Mononuclear cell (primary cell): ENCODE data around the gene PMPCB. TPM values are rescaled to one million over a fixed set of nuclear protein-coding genes. Genes with fewer than 3 reads are reported as not detected.
A peak's percentile ranks its signal among the peaks of the same experiment; 100 is the strongest.

ENCODE experiments used
- H3K27me3 ChIP-seq: 2 replicates; pipeline ENCODE4 v1.6.0; 2011; ENCODE audit warnings: low read length, control low read depth; ENCODE audit not compliant: insufficient read depth
- H3K4me1 ChIP-seq: 2 replicates; pipeline ENCODE4 v1.5.1; 2011; ENCODE audit warnings: mild to moderate bottlenecking, low read length, control low read depth; ENCODE audit not compliant: insufficient read depth
- H3K4me3 ChIP-seq: 2 replicates; pipeline ENCODE4 v1.5.1; 2011; ENCODE audit warnings: mild to moderate bottlenecking, low read length, moderate library complexity
- H3K9me3 ChIP-seq: 2 replicates; pipeline ENCODE4 v1.5.1; 2011; ENCODE audit warnings: low read depth, mild to moderate bottlenecking, control low read depth, low read length
- total RNA-seq: library from RNA; depleted of rRNA; stranded (reverse); fragments of >200 nt; gene quantifications from one replicate; pipeline ENCODE4 v1.2.3, GENCODE V29; 2012

The PMPCB gene
- total RNA-seq, 1 donor: 89.6 TPM

DNA sequence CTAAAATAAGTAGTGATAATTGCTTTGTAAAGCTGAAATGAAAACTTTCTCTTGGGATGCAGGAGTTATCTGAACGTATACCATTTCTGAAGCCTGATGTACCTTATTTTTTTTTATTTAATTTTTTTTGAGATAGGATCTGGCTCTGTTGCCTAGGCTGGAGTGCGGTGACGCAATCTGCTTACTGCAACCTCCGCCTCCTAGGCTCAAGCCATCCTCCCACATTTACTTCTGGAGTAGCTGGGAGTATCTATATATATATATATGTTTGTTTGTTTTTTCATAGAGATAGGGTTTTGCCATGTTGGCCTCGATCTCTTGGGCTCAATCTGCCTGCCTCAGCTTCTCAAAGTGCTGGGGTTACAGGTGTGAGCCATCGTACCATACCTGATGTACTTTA, 2.4 kb downstream of the PMPCB start:
- Histone ChIP-seq H3K27me3 (no peaks in the 10 kb centered on the region), H3K4me1 (peaks cover 16% of the 10 kb centered on the region), H3K4me3 (no peak overlapping the region), H3K9me3 (no peaks in the 10 kb centered on the region)

DNA sequence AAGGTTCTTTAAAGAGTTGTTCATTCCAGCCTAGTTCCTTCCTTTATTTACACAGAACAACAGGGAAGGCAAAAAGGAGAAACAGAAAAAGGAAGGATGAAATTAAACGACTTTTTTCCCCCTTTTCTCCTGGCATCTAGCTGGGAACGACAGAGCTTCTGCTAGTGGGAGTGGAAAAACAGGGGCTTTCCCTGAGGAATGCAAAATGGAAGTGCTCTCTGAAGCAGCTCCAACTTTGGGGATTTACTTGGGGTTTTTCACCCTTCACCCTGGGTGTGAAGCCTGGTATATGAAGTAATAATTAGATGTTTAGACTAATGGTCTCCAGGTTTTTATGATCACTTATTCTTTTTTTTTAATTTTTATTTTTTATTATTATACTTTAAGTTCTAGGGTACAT, 4.2 kb downstream of the PMPCB start:
- peaks cover 16% of the 10 kb centered on the region for H3K4me1 ChIP-seq
- no peaks in the 10 kb centered on the region for H3K9me3 ChIP-seq
- no peak overlapping the region for H3K4me3 ChIP-seq
- H3K27me3 ChIP-seq: no peaks in the 10 kb centered on the region

DNA sequence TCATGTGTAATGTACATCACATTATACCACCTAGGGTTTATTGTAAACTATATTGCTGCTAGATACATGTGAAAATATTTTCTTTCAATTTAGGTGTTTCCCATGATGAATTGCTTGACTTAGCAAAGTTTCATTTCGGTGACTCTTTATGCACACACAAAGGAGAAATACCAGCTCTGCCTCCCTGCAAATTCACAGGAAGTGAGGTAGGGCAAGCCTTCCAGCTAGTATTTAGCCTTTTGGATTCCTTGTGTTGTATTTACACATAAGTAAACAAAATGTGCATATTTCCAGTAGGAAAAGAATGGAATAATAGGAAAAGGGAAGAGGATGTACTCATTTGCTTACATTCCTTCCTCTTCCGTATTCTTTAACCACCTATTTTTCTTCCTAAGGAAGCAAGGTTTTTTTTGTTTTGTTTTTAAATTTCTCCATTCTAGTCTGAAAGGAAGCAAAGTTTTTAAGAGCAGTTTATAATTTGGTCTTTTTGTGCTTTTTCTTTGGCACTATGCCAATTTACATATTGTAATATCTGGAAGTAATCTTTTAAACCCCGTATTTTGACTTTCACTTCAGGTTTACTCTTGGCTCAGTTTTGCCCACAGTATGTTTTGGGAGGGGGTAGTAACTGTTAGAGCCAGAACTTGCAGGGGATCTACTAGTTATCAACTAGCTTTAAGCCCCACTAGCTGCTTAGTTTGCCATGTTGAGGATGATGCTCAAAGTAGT, 10.4 kb downstream of the PMPCB start:
- Histone ChIP-seq H3K9me3 (no peaks in the 10 kb centered on the region), H3K4me3 (no peak overlapping the region), H3K27me3 (no peaks in the 10 kb centered on the region), H3K4me1 (no peaks in the 10 kb centered on the region)

DNA sequence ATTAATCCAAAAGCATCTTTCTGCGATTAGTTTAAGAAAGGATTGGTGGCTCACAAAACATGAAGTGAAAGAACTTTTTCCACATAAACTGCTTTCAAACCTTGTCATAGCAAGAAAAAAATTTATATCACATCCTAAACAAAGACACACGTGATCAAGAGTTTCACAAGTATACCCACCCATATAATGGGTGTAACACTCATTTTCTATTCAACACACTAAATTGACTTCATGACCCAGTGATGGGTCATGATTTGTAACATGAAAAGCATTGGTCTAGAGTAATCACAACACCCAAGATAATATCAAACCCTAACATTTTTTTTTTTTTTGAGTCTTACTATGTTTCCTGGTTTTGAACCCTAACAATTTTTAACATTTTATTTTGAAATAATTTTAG, 17.6 kb downstream of the PMPCB start:
- H3K9me3 ChIP-seq: no peaks in the 10 kb centered on the region

DNA sequence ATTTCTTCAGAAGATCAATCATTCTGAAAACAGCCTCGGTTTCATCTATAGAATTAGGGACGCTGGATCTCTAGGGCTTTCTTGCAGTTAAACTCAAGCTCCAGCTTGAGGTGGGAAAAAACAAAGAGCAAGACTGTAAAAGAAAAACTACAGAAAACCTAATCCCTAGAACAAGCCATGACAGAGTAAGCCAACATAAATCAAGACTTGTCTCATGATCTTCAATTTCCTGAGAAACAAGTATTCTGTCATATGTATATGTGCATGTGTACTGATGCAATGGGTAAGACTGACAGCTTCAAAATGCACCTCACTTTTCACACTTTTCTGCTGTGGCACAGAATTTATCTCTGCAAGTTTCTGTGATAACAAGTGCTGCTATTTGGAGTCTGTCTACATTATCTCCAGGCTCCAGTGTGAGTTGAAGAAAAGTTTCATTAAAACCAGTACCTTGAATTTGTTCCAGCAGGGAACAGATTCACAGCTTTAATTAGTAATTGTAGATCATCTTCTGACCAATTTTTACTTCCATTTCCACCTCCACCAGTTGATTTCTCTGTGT, 19.2 kb downstream of the PMPCB start:
- Histone ChIP-seq H3K9me3 (no peaks in the 10 kb centered on the region), H3K27me3 (no peaks in the 10 kb centered on the region), H3K4me1 (no peaks in the 10 kb centered on the region), H3K4me3 (no peak overlapping the region)

More for the DNA sequence above, 17.6 kb downstream of the PMPCB start:
- Histone ChIP-seq H3K4me3 (no peak overlapping the region), H3K27me3 (no peaks in the 10 kb centered on the region), H3K4me1 (no peaks in the 10 kb centered on the region)

DNA sequence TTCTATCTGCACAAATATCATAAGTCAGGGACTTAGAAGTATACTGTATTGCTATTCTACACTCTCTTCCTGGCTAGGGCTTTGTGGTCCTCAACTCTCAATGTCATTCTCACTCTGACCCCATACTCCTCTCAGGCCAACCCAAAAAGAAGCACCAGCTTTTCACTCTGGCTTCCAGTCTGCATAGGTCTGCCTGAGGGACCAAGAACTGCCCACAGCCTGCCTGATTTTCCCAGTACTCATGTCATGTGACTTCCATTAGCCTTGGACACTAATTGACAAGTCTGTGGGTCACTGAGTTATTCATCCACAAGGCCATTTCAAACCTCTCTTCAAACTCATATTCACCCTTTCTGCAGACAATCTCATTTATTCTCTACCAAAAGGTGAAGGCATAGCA, 19.8 kb downstream of the PMPCB start:
- no peaks in the 10 kb centered on the region for H3K4me1 ChIP-seq

DNA sequence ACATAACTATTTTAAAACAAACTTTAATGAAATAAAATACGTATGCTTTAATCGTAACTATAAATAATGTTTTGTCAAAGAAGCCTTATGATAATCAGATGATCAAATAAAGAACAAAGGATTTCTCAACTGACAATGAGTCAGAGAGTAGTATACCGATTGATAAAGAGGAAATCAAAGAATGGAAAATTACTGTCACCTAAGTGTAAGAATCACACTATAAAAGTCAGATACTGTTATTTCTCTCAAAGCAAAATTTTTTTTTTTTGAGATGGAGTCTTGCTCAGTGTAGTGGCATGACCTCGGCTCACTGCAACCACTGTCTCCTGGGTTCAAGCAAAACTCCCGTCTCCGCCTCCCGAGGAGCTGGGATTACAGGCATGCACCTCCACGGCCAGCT, 28.5 kb downstream of the PMPCB start:
- Histone ChIP-seq H3K4me1 (no peaks in the 10 kb centered on the region), H3K9me3 (no peaks in the 10 kb centered on the region), H3K27me3 (no peaks in the 10 kb centered on the region), H3K4me3 (no peak overlapping the region)

More for the DNA sequence above, 19.8 kb downstream of the PMPCB start:
- no peaks in the 10 kb centered on the region for H3K9me3 ChIP-seq
- H3K4me3 ChIP-seq: no peak overlapping the region
- no peaks in the 10 kb centered on the region for H3K27me3 ChIP-seq

DNA sequence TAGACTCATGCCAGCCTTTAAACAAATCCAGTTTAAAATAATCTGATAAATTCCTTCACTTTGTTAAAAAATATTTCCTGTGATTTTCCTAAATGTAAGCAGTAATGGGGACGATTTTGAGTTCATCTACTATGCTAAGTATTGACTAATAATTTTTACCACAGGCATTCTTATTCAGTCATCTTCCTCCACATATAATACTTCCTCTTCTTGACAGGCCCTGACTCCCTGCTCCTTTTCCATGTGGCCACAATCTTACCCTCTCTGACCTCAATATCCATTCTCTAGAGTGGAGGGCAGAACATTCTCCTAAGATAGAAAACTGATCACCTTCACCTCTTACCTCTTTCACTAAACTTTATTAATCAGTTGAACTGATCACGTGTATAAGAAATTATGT, 39.5 kb downstream of the PMPCB start:
- H3K9me3 ChIP-seq: no peaks in the 10 kb centered on the region
- H3K4me1 ChIP-seq: peaks cover 4% of the 10 kb centered on the region
- H3K27me3 ChIP-seq: no peaks in the 10 kb centered on the region
- no peak overlapping the region for H3K4me3 ChIP-seq

DNA sequence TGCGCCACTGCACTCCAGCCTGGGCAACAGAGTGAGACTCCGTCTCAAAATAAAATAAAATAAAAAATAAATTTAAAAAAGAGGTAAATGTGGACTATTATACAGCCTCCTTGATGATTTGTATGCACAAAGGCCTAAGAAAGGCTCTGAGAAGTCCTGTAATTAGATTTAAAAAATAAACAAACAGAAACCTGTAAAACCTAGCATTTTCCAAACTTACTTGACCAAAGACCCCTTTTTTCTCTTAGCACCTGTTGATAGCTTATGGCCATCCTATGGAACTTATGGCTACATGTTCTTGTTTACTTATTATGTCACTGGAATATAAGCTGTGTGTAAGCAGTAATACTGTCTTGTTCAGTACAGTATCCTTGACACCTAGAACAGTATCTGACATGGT, 41.6 kb downstream of the PMPCB start:
- Histone ChIP-seq H3K27me3 (no peaks in the 10 kb centered on the region), H3K4me3 (no peak overlapping the region), H3K4me1 (peaks cover 17% of the 10 kb centered on the region), H3K9me3 (no peaks in the 10 kb centered on the region)

DNA sequence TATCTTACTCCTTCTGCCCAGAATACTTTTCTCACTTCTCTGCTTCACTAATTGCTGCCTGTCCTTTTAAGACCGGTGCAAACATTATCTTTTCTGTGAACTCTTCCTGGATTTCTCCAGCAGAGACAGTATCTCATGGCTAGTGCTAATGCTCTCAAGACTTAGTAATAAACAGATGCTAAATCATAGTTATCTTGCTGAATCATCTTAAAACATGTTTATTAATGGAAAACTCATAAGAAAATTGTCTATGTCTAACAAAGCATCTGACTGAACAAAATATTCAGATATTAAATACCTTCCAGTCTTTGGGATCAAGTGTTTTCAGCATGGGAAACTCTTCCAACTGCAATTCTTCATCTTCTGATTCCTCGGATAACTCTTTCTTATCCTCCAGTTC, 44.2 kb downstream of the PMPCB start:
- Histone ChIP-seq H3K4me3 (no peak overlapping the region), H3K9me3 (no peaks in the 10 kb centered on the region), H3K27me3 (no peaks in the 10 kb centered on the region), H3K4me1 (peaks cover 18% of the 10 kb centered on the region)

DNA sequence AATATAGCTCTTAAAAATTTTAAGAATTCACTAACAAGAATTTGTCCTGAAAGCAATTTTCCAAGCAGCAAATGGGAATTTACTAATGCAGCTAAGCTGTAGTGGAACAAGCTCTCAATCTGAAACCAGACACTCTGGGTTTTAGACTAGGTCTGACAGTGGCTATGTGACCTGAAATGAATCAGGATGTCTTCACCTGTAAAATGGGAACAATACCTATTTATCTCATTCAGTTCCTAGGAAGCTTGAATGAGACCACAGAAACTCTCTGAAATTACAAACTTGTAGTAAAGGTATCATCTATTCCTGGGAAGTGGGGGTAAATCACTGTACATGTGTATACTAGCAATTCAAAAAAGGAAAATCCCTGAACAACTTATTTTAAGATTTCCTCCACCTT, 46.1 kb downstream of the PMPCB start:
- Histone ChIP-seq H3K4me1 (peaks cover 24% of the 10 kb centered on the region), H3K4me3 (peak overlapping the region; percentile 83), H3K9me3 (no peaks in the 10 kb centered on the region), H3K27me3 (no peaks in the 10 kb centered on the region)

DNA sequence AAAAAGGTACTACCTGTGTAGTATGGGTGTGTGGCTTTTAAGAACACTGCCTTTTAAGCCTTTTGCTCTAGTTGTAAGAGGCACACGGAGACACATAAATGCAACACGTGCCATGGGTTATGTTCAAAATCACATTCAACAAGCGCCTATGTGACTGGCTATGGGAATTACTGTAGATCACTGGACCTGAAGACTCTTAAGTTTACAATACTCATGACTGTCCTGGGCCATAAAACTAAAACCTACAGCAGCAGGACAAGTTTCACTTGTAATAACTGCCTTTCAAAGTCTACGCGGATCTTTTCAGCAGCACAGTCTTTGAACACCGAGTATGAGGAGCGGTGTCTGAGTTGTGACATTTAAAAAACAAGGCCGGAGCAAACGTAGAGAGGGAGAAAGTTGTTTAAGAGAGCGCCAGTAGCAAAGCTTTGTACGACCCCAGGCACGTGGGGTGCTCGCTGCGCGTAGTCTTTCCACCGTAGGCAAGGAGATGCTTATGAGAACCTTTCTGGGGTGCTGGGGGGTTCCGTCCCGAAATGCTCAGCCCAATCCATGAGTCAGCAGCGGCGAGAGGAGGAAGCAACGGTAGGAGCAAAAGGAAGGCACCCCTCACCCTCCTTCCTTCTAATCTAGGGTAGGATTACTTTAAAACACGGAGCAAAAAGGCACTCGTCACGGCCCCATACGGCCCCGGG, 46.7 kb downstream of the PMPCB start:
- H3K4me3 ChIP-seq: peak overlapping the region; percentile 83
- H3K9me3 ChIP-seq: no peaks in the 10 kb centered on the region
- peaks cover 30% of the 10 kb centered on the region for H3K4me1 ChIP-seq

DNA sequence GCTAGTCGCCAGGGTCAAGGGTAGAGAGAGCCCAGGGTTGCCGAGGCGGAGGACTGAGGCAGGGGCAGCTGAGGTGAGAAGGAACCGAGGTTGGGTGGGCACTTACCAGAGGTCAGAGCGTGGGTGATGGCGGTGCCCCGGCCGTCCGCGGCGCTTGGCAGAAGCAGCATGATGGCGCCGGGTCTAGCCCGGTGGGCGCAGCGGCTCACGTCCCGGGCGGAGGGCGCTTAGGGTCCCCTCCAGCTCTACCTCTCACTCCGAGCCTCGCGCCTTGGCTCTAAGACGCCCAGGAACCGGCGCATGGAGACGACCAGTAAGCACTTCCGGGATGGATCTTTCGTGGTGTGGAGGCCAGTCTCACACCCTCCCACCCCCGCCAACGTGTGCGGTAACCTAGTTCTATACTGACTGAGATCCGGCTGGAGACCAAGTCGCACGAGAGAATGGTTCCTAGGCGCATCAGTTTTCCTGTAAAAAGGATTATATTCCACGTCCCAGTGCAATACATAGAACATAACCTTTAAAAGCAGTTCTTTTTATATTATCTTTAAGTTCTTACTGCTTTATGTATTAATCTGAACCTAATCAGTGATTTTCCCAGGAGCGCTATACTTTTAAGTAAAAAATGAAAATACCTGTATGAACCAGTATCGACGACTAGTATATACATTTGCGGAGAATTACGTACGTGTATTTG, 47.4 kb downstream of the PMPCB start, which contains the start of gene DNAJC2:
DNAJC2 (minus strand) TSS at position 315 of the 697 bp plus-strand sequence; CDS start at position 170, 145 bp downstream.
- Histone ChIP-seq H3K27me3 (no peaks in the 10 kb centered on the region), H3K4me3 (peak within 1 kb of the TSS; percentile 83), H3K4me1 (peaks cover 37% of the 10 kb centered on the region), H3K9me3 (no peaks in the 10 kb centered on the region)

More for the DNA sequence above, 46.7 kb downstream of the PMPCB start:
- no peaks in the 10 kb centered on the region for H3K27me3 ChIP-seq

DNA sequence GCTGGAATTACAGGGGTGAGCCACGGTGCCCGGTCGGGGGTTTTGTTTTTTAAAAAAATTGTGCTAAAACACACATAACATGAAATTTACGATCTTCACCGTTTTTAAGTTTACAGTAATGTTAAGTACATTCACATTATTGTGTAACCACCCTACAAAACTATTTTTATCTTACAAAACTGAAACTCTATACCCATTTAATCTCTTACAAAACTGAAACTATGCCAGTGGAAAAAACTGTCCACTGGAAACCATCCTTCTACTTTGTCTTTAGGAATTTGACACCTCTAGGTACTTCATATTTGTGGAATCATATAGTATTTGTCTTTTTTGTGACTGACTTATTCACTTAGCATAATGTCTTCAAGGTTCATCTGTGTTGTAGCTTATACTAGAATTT, 49.2 kb downstream of the PMPCB start:
- peaks cover 52% of the 10 kb centered on the region for H3K4me1 ChIP-seq
- H3K4me3 ChIP-seq: no peak overlapping the region
- H3K9me3 ChIP-seq: no peaks in the 10 kb centered on the region
- H3K27me3 ChIP-seq: no peaks in the 10 kb centered on the region
